WTC11 (cell line): ENCODE measurements around the gene SERPINB4. TPM values are rescaled to one million over a fixed set of nuclear protein-coding genes. Genes with fewer than 3 reads are reported as not detected.

Experiments used
- ATAC-seq: fragments of 200-7000 bp; cut with Tn5 transposase; 2 replicates; pipeline ENCODE4 v1.10.0; 2021; ENCODE audit warnings: mild to moderate bottlenecking, moderate library complexity
- CTCF ChIA-PET: fragments of 300-600 bp; sonication (Branson Sonifier 250); formaldehyde crosslinking; loops from one replicate; lab custom pipeline; 2021; ENCODE audit warnings: antibody characterized with exemption; lab: Charles Lee
- POLR2A ChIA-PET: fragments of 350-600 bp; sonication (Branson Sonifier 250); formaldehyde crosslinking; loops from one replicate; lab custom pipeline; 2021; ENCODE audit warnings: antibody characterized with exemption; lab: Charles Lee
- DNase-seq: peaks from one replicate; pipeline ENCODE4 v3.0.0; 2021; ENCODE audit warnings: low spot score
- H3K27ac Mint-ChIP-seq: 2 replicates; pipeline ENCODE4 v1.8.0; 2021; ENCODE audit warnings: mixed read lengths
- H3K27me3 Mint-ChIP-seq: 2 replicates; pipeline ENCODE4 v1.8.0; 2021; ENCODE audit warnings: low read depth, mild to moderate bottlenecking, moderate library complexity, mixed read lengths
- H3K36me3 Mint-ChIP-seq: 2 replicates; pipeline ENCODE4 v1.8.0; 2021; ENCODE audit warnings: mixed read lengths
- H3K4me1 Mint-ChIP-seq: 2 replicates; pipeline ENCODE4 v1.8.0; 2022; ENCODE audit warnings: mixed read lengths
- H3K4me3 Mint-ChIP-seq: 2 replicates; pipeline ENCODE4 v1.8.0; 2021; ENCODE audit warnings: mild to moderate bottlenecking, moderate library complexity, mixed read lengths
- H3K9me3 Mint-ChIP-seq: 2 replicates; pipeline ENCODE4 v1.8.0; 2021; ENCODE audit warnings: mixed read lengths
- GABPB1 ChIP-seq: sonication (generic); formaldehyde crosslinking; IDR thresholded peaks from 2 replicates; pipeline ENCODE4 v1.8.1; 2023; ENCODE audit warnings: mild to moderate bottlenecking, missing genetic modification reagents
- KAT7 ChIP-seq: sonication (generic); formaldehyde crosslinking; IDR thresholded peaks from 2 replicates; pipeline ENCODE4 v1.8.1; 2023; ENCODE audit warnings: missing genetic modification reagents, mild to moderate bottlenecking, borderline replicate concordance
- NR2C2 ChIP-seq: sonication (generic); formaldehyde crosslinking; IDR thresholded peaks from 2 replicates; pipeline ENCODE4 v1.8.0; 2022; ENCODE audit warnings: mild to moderate bottlenecking, missing genetic modification reagents
- NR3C1 ChIP-seq: sonication (generic); formaldehyde crosslinking; conservative IDR thresholded peaks from 2 replicates; pipeline ENCODE4 v1.8.1; 2023; ENCODE audit warnings: low read depth, mild to moderate bottlenecking, missing genetic modification reagents
- OVOL2 ChIP-seq: fragments of 250-450 bp; sonication (Bioruptor Pico); IDR thresholded peaks from 2 replicates; pipeline ENCODE4 v1.9.0; 2021; ENCODE audit warnings: mild to moderate bottlenecking, borderline replicate concordance
- TP53 ChIP-seq: sonication (generic); formaldehyde crosslinking; IDR thresholded peaks from 2 replicates; pipeline ENCODE4 v1.8.1; 2023; ENCODE audit warnings: mild to moderate bottlenecking, missing genetic modification reagents
- total RNA-seq: library from RNA; stranded (reverse); gene quantifications from 3 replicates; pipeline ENCODE4 v1.2.3, GENCODE V29; 2021
- TF ChIP-seq, protein P1 (sequence below): fragments of 200-600 bp; IDR thresholded peaks from 2 replicates; pipeline ENCODE4 v1.8.0; 2022; ENCODE audit warnings: antibody characterized with exemption
- TF ChIP-seq, protein P2 (sequence below): sonication (generic); formaldehyde crosslinking; IDR thresholded peaks from 2 replicates; pipeline ENCODE4 v1.8.1; 2023; ENCODE audit warnings: mild to moderate bottlenecking, missing genetic modification reagents, moderate library complexity
- TF ChIP-seq, protein P3 (sequence below): sonication (generic); formaldehyde crosslinking; IDR thresholded peaks from 2 replicates; pipeline ENCODE4 v1.8.1; 2023; ENCODE audit warnings: mild to moderate bottlenecking, missing genetic modification reagents, borderline replicate concordance
- TF ChIP-seq, protein P4 (sequence below): sonication (generic); formaldehyde crosslinking; IDR thresholded peaks from 2 replicates; pipeline ENCODE4 v1.8.1; 2022; ENCODE audit warnings: mild to moderate bottlenecking, moderate library complexity, missing genetic modification reagents
- TF ChIP-seq, protein P5 (sequence below): sonication (generic); formaldehyde crosslinking; IDR thresholded peaks from 2 replicates; pipeline ENCODE4 v1.8.0; 2023; ENCODE audit warnings: missing genetic modification reagents, mild to moderate bottlenecking, borderline replicate concordance
- TF ChIP-seq, protein P6 (sequence below): sonication (generic); formaldehyde crosslinking; IDR thresholded peaks from 2 replicates; pipeline ENCODE4 v1.8.0; 2022; ENCODE audit warnings: mild to moderate bottlenecking, missing genetic modification reagents
- TF ChIP-seq, protein P7 (sequence below): sonication (generic); formaldehyde crosslinking; IDR thresholded peaks from 2 replicates; pipeline ENCODE4 v1.8.1; 2022; ENCODE audit warnings: missing genetic modification reagents, borderline replicate concordance

Gene SERPINB4
- total RNA-seq, 1 experiment from 2014 or later = 1.3 TPM

DNA sequence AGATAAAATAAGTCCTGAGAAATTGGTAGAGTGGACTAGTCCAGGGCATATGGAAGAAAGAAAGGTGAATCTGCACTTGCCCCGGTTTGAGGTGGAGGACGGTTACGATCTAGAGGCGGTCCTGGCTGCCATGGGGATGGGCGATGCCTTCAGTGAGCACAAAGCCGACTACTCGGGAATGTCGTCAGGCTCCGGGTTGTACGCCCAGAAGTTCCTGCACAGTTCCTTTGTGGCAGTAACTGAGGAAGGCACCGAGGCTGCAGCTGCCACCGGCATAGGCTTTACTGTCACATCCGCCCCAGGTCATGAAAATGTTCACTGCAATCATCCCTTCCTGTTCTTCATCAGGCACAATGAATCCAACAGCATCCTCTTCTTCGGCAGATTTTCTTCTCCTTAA, 47.1 kb downstream of the SERPINB4 start:
- no peak for ATAC-seq
- CTCF ChIA-PET = interaction anchor here (0.6 kb wide), 1 partner anchor 49 kb away, joined by 3 read pairs; no protein-coding TSS in a partner anchor
- POLR2A ChIA-PET = no interaction called here

DNA sequence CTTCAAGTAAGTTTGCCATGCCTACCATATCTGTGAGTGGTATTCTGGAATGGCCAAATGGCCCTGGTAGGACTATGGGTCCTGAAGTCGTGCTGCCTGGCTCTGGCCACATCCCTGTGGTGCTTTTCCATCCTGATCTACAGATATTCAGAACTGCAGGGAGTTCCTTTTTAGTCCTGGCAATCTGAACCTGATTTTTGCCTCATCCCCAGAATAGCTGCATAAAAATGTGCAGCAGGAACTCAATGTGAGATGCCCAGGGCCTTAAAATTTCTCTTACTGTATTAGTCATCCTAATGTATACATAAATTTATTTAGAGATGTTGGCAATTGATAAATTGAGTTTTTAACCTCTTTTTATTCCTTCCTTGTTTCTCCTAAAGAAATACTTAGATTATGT, 51.6 kb downstream of the SERPINB4 start:
- DNase-seq = no peak
- ChIA-PET CTCF (interaction anchor here (1.2 kb wide), 1 partner anchor 74 kb away, joined by 4 read pairs; no protein-coding TSS in a partner anchor), POLR2A (no interaction called here)
- Mint-ChIP-seq H3K4me1 (peaks cover 4% of the 10 kb centered on the region), H3K4me3 (no peak overlapping the region), H3K27me3 (no peaks in the 10 kb centered on the region), H3K27ac (no peak overlapping the region), H3K9me3 (no peaks in the 10 kb centered on the region)
- no peak for ATAC-seq
- TF ChIP-seq, protein P1, sequence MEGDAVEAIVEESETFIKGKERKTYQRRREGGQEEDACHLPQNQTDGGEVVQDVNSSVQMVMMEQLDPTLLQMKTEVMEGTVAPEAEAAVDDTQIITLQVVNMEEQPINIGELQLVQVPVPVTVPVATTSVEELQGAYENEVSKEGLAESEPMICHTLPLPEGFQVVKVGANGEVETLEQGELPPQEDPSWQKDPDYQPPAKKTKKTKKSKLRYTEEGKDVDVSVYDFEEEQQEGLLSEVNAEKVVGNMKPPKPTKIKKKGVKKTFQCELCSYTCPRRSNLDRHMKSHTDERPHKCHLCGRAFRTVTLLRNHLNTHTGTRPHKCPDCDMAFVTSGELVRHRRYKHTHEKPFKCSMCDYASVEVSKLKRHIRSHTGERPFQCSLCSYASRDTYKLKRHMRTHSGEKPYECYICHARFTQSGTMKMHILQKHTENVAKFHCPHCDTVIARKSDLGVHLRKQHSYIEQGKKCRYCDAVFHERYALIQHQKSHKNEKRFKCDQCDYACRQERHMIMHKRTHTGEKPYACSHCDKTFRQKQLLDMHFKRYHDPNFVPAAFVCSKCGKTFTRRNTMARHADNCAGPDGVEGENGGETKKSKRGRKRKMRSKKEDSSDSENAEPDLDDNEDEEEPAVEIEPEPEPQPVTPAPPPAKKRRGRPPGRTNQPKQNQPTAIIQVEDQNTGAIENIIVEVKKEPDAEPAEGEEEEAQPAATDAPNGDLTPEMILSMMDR = no peak
- TF ChIP-seq KAT7 (CRISPR knock-in tag) = no peak
- TF ChIP-seq, all 79 proteins: peak for 0
- no peaks in the 10 kb centered on the region for H3K36me3 Mint-ChIP-seq

More for the DNA sequence above, 47.1 kb downstream of the SERPINB4 start:
- Mint-ChIP-seq H3K36me3 (no peaks in the 10 kb centered on the region), H3K27me3 (no peaks in the 10 kb centered on the region), H3K9me3 (peaks cover 4% of the 10 kb centered on the region; the same call in 1 of the 2 replicates), H3K4me3 (no peak overlapping the region), H3K4me1 (peaks cover 4% of the 10 kb centered on the region), H3K27ac (no peak overlapping the region)
- no peak for TF ChIP-seq GABPB1
- TF ChIP-seq NR2C2 (CRISPR knock-in tag) = no peak
- TF ChIP-seq, protein P2, sequence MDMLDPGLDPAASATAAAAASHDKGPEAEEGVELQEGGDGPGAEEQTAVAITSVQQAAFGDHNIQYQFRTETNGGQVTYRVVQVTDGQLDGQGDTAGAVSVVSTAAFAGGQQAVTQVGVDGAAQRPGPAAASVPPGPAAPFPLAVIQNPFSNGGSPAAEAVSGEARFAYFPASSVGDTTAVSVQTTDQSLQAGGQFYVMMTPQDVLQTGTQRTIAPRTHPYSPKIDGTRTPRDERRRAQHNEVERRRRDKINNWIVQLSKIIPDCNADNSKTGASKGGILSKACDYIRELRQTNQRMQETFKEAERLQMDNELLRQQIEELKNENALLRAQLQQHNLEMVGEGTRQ (CRISPR knock-in tag) = no peak
- TF ChIP-seq NR3C1 (CRISPR knock-in tag) = no peak
- TF ChIP-seq, protein P3, sequence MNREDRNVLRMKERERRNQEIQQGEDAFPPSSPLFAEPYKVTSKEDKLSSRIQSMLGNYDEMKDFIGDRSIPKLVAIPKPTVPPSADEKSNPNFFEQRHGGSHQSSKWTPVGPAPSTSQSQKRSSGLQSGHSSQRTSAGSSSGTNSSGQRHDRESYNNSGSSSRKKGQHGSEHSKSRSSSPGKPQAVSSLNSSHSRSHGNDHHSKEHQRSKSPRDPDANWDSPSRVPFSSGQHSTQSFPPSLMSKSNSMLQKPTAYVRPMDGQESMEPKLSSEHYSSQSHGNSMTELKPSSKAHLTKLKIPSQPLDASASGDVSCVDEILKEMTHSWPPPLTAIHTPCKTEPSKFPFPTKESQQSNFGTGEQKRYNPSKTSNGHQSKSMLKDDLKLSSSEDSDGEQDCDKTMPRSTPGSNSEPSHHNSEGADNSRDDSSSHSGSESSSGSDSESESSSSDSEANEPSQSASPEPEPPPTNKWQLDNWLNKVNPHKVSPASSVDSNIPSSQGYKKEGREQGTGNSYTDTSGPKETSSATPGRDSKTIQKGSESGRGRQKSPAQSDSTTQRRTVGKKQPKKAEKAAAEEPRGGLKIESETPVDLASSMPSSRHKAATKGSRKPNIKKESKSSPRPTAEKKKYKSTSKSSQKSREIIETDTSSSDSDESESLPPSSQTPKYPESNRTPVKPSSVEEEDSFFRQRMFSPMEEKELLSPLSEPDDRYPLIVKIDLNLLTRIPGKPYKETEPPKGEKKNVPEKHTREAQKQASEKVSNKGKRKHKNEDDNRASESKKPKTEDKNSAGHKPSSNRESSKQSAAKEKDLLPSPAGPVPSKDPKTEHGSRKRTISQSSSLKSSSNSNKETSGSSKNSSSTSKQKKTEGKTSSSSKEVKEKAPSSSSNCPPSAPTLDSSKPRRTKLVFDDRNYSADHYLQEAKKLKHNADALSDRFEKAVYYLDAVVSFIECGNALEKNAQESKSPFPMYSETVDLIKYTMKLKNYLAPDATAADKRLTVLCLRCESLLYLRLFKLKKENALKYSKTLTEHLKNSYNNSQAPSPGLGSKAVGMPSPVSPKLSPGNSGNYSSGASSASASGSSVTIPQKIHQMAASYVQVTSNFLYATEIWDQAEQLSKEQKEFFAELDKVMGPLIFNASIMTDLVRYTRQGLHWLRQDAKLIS (CRISPR knock-in tag) = no peak
- TF ChIP-seq, protein P4, sequence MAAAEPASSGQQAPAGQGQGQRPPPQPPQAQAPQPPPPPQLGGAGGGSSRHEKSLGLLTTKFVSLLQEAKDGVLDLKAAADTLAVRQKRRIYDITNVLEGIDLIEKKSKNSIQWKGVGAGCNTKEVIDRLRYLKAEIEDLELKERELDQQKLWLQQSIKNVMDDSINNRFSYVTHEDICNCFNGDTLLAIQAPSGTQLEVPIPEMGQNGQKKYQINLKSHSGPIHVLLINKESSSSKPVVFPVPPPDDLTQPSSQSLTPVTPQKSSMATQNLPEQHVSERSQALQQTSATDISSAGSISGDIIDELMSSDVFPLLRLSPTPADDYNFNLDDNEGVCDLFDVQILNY (CRISPR knock-in tag) = no peak
- no peak for DNase-seq

DNA sequence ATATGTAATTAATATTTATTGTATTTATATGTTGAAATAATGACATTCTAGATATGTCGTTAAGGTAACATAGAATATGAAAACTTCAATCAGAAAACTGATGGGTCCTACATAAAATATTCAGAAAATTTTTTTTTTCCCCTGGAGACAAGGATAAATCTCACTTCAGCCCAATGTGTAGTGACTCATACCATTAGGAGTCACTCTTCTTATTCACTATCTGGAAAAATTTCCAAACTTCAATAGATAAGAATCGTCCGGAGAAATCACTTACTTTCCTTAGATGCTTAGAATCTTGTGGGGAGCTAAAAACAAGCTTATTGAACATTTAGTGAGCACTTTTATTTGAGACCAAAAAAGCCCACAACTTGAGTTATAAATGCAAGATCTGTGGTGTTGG, 52.3 kb downstream of the SERPINB4 start:
- DNase-seq (no peak), ATAC-seq (no peak)
- H3K9me3 Mint-ChIP-seq = no peaks in the 10 kb centered on the region
- ChIA-PET POLR2A (no interaction called here), CTCF (no interaction called here)
- H3K4me1 Mint-ChIP-seq = peaks cover 4% of the 10 kb centered on the region
- no peaks in the 10 kb centered on the region for H3K36me3 Mint-ChIP-seq
- H3K27me3 Mint-ChIP-seq = no peaks in the 10 kb centered on the region
- H3K27ac Mint-ChIP-seq = no peak overlapping the region
- H3K4me3 Mint-ChIP-seq = no peak overlapping the region
- TF ChIP-seq TP53 (CRISPR knock-in tag) (no peak), OVOL2 (no peak)
- TF ChIP-seq, protein P5, sequence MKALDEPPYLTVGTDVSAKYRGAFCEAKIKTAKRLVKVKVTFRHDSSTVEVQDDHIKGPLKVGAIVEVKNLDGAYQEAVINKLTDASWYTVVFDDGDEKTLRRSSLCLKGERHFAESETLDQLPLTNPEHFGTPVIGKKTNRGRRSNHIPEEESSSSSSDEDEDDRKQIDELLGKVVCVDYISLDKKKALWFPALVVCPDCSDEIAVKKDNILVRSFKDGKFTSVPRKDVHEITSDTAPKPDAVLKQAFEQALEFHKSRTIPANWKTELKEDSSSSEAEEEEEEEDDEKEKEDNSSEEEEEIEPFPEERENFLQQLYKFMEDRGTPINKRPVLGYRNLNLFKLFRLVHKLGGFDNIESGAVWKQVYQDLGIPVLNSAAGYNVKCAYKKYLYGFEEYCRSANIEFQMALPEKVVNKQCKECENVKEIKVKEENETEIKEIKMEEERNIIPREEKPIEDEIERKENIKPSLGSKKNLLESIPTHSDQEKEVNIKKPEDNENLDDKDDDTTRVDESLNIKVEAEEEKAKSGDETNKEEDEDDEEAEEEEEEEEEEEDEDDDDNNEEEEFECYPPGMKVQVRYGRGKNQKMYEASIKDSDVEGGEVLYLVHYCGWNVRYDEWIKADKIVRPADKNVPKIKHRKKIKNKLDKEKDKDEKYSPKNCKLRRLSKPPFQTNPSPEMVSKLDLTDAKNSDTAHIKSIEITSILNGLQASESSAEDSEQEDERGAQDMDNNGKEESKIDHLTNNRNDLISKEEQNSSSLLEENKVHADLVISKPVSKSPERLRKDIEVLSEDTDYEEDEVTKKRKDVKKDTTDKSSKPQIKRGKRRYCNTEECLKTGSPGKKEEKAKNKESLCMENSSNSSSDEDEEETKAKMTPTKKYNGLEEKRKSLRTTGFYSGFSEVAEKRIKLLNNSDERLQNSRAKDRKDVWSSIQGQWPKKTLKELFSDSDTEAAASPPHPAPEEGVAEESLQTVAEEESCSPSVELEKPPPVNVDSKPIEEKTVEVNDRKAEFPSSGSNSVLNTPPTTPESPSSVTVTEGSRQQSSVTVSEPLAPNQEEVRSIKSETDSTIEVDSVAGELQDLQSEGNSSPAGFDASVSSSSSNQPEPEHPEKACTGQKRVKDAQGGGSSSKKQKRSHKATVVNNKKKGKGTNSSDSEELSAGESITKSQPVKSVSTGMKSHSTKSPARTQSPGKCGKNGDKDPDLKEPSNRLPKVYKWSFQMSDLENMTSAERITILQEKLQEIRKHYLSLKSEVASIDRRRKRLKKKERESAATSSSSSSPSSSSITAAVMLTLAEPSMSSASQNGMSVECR (CRISPR knock-in tag) = no peak
- TF ChIP-seq, protein P6, sequence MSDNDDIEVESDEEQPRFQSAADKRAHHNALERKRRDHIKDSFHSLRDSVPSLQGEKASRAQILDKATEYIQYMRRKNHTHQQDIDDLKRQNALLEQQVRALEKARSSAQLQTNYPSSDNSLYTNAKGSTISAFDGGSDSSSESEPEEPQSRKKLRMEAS (CRISPR knock-in tag) = no peak
- TF ChIP-seq, protein P7, sequence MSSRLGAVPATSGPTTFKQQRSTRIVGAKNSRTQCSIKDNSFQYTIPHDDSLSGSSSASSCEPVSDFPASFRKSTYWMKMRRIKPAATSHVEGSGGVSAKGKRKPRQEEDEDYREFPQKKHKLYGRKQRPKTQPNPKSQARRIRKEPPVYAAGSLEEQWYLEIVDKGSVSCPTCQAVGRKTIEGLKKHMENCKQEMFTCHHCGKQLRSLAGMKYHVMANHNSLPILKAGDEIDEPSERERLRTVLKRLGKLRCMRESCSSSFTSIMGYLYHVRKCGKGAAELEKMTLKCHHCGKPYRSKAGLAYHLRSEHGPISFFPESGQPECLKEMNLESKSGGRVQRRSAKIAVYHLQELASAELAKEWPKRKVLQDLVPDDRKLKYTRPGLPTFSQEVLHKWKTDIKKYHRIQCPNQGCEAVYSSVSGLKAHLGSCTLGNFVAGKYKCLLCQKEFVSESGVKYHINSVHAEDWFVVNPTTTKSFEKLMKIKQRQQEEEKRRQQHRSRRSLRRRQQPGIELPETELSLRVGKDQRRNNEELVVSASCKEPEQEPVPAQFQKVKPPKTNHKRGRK (CRISPR knock-in tag) = no peak
